Ectodermal cell (in vitro differentiated cells): ENCODE data around the gene SLC29A3.

ENCODE experiments used
- H3K27ac ChIP-seq: 2 replicates; pipeline ENCODE4 v1.7.0; 2013; ENCODE audit warnings: mild to moderate bottlenecking, low read depth, low read length; ENCODE audit not compliant: insufficient read depth, poor library complexity, severe bottlenecking
- H3K27me3 ChIP-seq: 2 replicates; pipeline ENCODE4 v1.7.0; 2013; ENCODE audit warnings: mild to moderate bottlenecking, low read length; ENCODE audit not compliant: insufficient read depth, control insufficient read depth, poor library complexity, severe bottlenecking
- H3K36me3 ChIP-seq: one replicate; pipeline ENCODE4 v1.7.0; 2013; ENCODE audit warnings: low read length; ENCODE audit not compliant: control insufficient read depth, insufficient read depth
- H3K4me1 ChIP-seq: one replicate; pipeline ENCODE4 v1.7.0; 2013; ENCODE audit warnings: low read length; ENCODE audit not compliant: control insufficient read depth, insufficient read depth
- H3K4me3 ChIP-seq: 2 replicates; pipeline ENCODE4 v1.7.0; 2013; ENCODE audit warnings: low read depth, low read length, control low read depth; ENCODE audit not compliant: insufficient read depth
- H3K9me3 ChIP-seq: 2 replicates; pipeline ENCODE4 v1.7.0; 2013; ENCODE audit warnings: mild to moderate bottlenecking, low read length, moderate library complexity; ENCODE audit not compliant: control insufficient read depth
- WGBS, 2 experiments: methylation state at CpG; one replicate each; pipeline ENCODE4 v1.1.7; 2013; ENCODE audit warnings: missing lambda C conversion rate in 2 of 2; 5-methylcytosine and 5-hydroxymethylcytosine counted together

The SLC29A3 gene

GRCh38 chr10:71276873-71277272, 42.2 kb upstream of the SLC29A3 start:
- Histone ChIP-seq H3K27me3 (no peaks in the 10 kb centered on the region), H3K4me3 (no peak overlapping the region), H3K36me3 (no peaks in the 10 kb centered on the region), H3K4me1 (peaks cover 15% of the 10 kb centered on the region), H3K27ac (no peak overlapping the region), H3K9me3 (no peaks in the 10 kb centered on the region)
- 83 to 84% methylated on average over 9 of the region's 9 CpGs for whole genome bisulfite sequencing, 2 experiments

GRCh38 chr10:71277914-71278665, 41.0 kb upstream of the SLC29A3 start:
- no peaks in the 10 kb centered on the region for H3K36me3 ChIP-seq
- no peak overlapping the region for H3K4me3 ChIP-seq
- no peak overlapping the region for H3K27ac ChIP-seq
- H3K9me3 ChIP-seq = no peaks in the 10 kb centered on the region
- H3K4me1 ChIP-seq = peaks cover 13% of the 10 kb centered on the region
- H3K27me3 ChIP-seq = no peaks in the 10 kb centered on the region
- WGBS, 2 experiments = 91 to 92% methylated on average over 11 of the region's 11 CpGs

- Histone ChIP-seq H3K27ac (no peak overlapping the region), H3K4me3 (no peak overlapping the region), H3K4me1 (peaks cover 13% of the 10 kb centered on the region), H3K36me3 (no peaks in the 10 kb centered on the region), H3K27me3 (no peaks in the 10 kb centered on the region), H3K9me3 (no peaks in the 10 kb centered on the region)
- WGBS, 2 experiments = 63 to 67% methylated on average over 18 of the region's 19 CpGs
Measured at GRCh38 chr10:71278691-71279588, 40.1 kb upstream of the SLC29A3 start.

GRCh38 chr10:71279590-71280170, 39.4 kb upstream of the SLC29A3 start:
- 89% methylated on average over 22 of the region's 22 CpGs for WGBS, 2 experiments
- Histone ChIP-seq H3K27ac (no peak overlapping the region), H3K9me3 (no peaks in the 10 kb centered on the region), H3K36me3 (no peaks in the 10 kb centered on the region), H3K4me1 (peaks cover 13% of the 10 kb centered on the region), H3K4me3 (no peak overlapping the region), H3K27me3 (no peaks in the 10 kb centered on the region)

- no peak overlapping the region for H3K27ac ChIP-seq
- no peaks in the 10 kb centered on the region for H3K27me3 ChIP-seq
- H3K36me3 ChIP-seq = no peaks in the 10 kb centered on the region
- WGBS, 2 experiments = 89 to 95% methylated on average over 5 of the region's 5 CpGs
- H3K4me1 ChIP-seq = peaks cover 13% of the 10 kb centered on the region
- H3K9me3 ChIP-seq = no peaks in the 10 kb centered on the region
- H3K4me3 ChIP-seq = no peak overlapping the region
Measured at GRCh38 chr10:71280216-71280615, 38.8 kb upstream of the SLC29A3 start.

GRCh38 chr10:71280825-71281224, 38.2 kb upstream of the SLC29A3 start:
- Histone ChIP-seq H3K27ac (no peak overlapping the region), H3K4me1 (peaks cover 13% of the 10 kb centered on the region), H3K4me3 (no peak overlapping the region), H3K27me3 (no peaks in the 10 kb centered on the region), H3K9me3 (no peaks in the 10 kb centered on the region), H3K36me3 (no peaks in the 10 kb centered on the region)
- 40 to 56% methylated on average over 2 to 3 of the region's 3 CpGs for WGBS, 2 experiments

GRCh38 chr10:71281646-71282322, 37.3 kb upstream of the SLC29A3 start:
- WGBS, 2 experiments = 92 to 96% methylated on average over 8 of the region's 8 CpGs

GRCh38 chr10:71282323-71282680, 36.8 kb upstream of the SLC29A3 start:
- Histone ChIP-seq H3K36me3 (no peaks in the 10 kb centered on the region), H3K27ac (no peak overlapping the region), H3K4me3 (no peak overlapping the region), H3K27me3 (no peaks in the 10 kb centered on the region), H3K9me3 (no peaks in the 10 kb centered on the region), H3K4me1 (peaks cover 13% of the 10 kb centered on the region)
- 91 to 97% methylated on average over 2 of the region's 2 CpGs for WGBS, 2 experiments

More at GRCh38 chr10:71281646-71282322, 37.3 kb upstream of the SLC29A3 start:
- Histone ChIP-seq H3K9me3 (no peaks in the 10 kb centered on the region), H3K4me1 (peaks cover 13% of the 10 kb centered on the region), H3K27ac (no peak overlapping the region), H3K4me3 (no peak overlapping the region), H3K27me3 (no peaks in the 10 kb centered on the region), H3K36me3 (no peaks in the 10 kb centered on the region)

- Histone ChIP-seq H3K4me1 (peaks cover 11% of the 10 kb centered on the region), H3K27me3 (no peaks in the 10 kb centered on the region), H3K4me3 (no peak overlapping the region), H3K27ac (no peak overlapping the region), H3K9me3 (no peaks in the 10 kb centered on the region), H3K36me3 (no peaks in the 10 kb centered on the region)
- 91% methylated on average over 6 of the region's 6 CpGs for WGBS, 2 experiments
Measured at GRCh38 chr10:71283410-71283809, 35.6 kb upstream of the SLC29A3 start.
